Activated CD4-positive, alpha-beta T cell treated with anti-CD3 and anti-CD28 coated beads, Interleukin-10, Interleukin-2, amounts not matched to agents 100 ng/mL and 50 ng/mL, durations not matched to agents 16 hours and 8 hours (primary cell): ENCODE data around the gene MAP4K2.

ENCODE experiments used
- DNase-seq: peaks from one replicate; pipeline ENCODE4 v3.0.0-alpha.2; 2020

The MAP4K2 gene

DNA sequence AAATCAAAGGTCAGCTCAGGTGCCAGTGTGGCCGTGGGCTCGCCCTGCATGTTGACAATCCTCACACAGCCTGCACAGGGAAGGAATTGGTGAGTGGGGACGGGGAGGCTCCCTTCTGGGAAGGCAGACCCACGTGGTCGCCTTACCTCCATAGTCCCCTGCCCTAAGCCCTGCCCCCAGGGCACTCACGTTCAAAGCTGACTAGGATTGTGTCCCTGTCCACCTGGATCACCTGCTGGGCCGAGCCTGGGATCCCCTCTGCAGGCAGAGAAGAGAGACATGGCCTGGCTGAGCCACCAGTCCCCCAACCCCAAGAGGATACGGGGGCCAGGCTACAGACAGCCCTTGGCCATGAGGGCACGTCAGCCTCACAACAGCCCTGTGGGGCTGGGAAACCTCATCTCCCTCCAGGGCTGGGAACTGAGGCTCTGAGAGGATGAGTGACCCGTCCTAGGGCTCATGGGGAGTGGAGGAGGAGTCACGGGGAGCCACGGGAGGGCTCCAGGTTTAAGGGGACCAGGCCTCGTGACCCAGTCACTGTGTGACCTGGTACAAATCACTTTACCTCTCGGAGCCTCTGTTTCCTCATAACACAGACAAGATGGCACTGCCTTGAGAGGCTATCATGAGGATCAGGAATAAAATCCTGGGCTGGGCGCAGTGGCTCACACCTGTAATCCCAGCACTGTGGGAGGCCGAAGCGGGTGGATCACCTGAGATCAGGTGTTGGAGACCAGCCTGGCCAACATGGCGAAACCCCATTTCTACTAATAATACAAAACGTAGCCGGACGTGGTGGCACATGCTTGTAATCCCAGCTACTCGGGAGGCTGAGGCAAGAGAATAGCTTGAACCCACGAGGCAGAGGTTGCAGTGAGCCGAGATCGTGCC, 12.6 kb downstream of the MAP4K2 start:
- no peak for DNase-seq

DNA sequence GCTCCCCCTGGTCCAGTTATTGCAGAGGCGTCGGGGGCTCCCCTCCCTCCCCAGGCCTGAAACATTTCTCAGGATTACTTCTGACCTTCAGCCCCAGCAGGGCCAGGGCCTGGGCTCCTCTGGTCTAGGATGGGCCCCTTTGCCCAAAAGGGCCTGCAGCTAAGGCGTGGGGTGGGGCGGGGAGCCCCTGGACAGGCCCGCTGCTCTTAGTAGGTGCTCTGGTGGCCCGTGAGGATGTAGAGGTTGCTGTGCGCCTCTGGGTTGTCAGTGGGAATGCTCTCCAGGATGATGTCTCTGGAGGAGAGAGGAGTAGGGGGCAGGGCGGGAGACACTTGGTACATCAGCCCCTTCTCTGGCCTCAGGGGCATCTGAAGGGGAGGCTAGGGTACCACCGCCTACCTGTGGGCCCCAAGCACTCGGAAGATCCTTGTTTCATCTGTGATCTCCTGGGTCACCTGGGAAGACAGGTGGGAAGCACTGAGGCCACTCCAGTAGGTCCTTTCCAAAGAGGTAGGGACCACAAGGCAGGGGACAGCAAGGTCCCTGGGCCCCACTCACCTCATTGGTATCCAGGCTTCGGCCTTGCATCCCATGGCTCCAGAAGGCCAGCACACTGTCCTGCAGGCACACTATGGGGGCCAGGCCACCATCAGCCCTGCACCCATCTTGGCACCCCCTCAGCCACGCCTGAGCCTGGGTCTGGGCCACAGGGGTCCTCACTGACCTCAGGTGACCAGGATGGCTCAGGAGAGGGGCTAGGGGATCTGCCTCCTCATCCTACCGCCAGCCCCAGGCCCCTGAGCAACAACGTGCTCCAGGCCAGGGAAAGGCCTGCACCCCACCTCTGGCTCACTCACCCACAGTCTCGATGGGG, 13.4 kb downstream of the MAP4K2 start:
- DNase-seq: no peak

DNA sequence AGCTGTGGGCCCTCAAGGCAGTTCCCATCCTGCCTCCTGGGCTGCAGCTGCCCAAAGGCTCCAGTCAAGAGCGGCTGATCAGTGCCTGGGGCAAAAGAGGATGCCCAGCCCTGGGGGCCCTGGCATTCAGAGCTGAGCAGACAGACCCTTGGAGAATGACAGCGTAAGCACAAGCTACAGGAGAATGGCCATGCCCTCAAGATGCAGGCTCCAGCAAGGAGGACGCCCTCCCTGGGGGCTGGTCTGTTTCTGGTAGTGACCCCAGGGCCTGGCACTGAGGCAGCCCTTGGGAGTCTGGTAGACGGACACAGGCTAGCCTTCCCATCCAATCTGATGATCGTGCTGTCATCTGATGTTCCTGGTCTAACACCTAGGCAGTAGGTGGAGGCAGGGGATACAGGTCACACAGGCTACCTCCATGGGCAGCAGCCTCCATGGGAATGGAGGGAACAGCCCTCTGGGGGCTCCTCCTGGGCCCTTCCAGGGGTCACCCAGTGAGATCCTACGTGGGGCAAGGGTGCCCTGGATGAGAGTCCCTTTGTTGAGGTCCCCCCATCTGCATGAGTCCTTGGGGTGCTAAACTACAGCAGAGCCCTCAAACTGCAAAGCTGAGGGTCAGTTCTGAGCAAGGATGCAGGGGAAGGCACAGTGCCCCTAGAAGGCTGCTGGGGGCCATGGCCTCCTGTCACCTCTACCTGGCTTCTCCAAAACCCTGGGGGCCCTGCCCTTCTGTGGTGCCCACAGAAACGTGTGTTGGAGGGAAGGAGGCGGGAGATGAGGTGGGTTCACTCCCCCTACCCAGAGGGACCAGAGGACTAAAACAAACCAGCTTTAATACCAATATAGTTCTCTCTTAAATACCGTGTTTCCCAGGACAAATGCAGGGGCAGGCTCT, 14.4 kb downstream of the MAP4K2 start:
- DNase-seq: no peak

DNA sequence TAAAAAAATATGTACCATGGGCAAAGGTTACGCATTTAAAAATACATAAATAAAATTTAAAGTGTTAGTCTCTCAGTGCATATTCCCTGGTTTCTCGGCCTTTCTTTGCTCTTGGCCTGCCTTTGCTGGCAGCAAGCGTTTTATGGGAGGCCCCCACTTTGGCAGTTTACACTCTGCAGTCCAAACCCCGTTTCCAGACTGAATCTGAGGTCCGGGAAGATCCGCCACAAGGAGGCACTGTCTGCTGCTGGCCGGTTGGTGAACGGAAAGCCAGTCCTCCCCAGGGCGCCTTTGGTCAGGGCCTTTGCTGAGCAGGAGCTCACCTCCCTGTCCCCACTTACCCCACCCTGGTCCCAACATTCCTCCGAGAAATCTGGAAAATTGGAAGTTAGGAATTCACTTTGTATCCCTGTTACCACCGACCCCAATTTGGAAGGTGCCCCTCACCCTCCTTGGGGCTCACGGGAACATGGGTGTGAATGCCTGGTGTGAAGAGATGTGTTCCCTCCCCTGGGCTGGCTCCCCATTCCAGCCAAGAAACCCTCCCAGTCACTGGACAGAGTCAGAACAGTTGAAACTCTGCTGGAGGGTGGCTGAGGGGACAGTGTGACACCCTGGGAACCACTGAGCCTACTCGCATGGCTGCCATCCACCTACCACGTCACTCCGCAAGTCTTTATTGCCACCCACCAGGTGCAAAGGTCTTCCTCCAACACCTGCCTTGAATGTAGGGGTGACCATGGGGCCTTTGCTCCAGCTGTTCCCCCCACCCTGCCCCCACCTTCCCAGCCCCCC, 15.3 kb downstream of the MAP4K2 start:
- DNase-seq: peak; percentile 57

DNA sequence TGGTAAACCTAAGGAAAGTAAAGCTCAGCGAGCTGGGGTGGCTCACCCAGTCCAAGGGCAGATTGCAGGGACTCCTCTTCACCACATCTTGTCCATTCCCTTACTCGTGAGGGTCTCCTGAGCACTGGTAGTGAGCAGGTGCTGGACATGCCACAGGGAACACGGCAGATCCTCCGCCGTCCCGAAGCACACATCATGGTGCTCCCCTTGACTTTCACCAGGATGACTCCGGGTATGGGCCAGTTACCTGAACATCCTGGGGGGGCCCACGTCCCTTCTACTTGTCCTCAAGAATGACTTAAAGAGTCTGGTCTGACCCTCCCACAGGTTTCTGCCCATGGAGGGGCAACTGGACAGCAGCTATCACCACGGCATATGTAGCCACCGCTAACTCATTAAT, 16.7 kb downstream of the MAP4K2 start:
- no peak for DNase-seq

DNA sequence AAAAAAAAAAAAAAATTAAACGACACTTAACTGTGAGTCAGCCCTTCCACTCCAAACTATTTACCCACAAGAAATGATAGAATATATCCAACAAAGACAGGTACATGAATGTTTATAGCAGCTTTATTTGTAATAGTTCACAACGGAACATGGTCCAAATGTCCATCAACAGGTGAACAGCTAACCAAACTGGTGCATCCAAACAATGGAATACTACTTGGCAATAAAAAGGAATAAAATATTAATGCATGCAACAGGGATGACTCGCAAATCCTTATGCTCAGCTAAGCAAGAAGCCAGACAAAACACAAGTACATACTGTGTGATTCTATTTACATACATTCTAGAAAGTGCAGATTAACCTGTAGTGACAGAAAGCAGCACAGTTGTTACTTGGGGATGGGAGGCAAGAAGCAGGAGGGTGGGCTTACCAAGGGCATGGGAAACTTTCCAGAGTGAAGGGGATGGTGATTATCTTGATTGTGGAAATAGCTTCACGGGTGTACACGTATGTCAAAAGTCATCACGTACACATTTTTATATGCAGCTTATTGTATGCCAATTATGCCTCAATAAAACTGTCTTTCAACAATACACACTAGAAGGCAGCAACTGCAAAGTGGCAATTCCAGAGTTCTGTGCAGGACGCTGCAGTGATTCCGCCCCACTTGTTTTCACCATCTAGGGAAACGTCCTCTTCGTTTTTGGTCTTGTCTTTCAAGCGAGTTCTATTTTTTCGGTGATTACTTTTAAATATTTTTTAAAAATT, 18.0 kb downstream of the MAP4K2 start:
- DNase-seq: no peak

DNA sequence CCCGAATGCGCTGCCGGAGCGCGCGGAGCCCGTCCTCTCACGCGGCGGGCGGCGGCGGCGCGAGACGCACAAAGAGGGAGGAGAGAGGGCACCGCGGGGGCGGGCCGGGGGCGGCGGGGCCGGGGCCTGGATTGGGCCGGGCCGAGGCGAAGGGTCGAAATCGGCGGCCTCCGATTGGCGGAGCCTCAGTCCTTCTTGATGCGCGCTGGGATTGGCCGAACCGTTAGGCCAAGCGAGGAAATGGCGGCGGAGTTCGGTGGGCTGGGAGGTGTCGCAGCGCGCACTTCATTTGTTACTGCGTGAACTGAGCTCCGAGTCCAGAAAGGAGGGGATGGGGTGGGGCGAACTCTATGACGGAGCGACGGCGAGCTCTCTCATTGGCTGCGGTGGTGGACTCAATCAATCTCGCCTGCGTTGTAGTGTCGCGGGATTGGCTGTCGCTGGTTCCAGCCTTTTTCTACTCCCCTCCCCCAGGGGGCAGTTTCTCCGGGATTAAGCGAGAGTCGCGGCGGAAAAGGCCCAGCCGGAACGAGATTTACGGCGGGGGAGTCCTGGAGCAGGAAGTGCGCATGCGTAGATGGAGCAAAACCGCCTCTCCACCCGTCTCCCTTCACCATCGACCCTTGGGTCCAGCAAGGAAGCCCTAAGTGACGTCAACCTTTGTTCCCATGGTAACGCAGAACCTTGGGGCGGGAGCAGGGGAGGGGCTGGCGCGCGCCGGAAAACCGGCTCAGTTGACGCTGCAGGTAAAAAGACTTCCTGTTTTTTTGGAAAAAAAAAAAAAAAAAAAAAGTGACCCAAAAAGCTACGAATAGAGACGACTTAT, 24.3 kb downstream of the MAP4K2 start, which contains the start of gene SF1:
Gene SF1 (minus strand): TSS at position 70 of the 826 bp plus-strand sequence. CDS start 150 bp downstream, outside the sequence.
- DNase-seq: peak; percentile 100

DNA sequence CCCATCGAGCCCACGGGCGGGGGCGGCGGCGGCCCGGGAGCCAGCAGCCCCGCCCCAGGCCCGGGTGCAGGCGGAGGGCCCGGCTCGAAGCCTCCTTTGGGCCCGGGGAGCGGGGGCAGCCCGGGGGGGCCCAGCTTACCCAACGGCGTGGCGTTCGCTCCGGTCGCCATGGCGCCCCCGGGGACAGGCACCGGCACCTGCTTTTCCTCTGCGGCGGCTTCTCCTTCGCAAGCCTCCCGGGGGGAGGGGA, 24.9 kb downstream of the MAP4K2 start:
- DNase-seq: no peak

DNA sequence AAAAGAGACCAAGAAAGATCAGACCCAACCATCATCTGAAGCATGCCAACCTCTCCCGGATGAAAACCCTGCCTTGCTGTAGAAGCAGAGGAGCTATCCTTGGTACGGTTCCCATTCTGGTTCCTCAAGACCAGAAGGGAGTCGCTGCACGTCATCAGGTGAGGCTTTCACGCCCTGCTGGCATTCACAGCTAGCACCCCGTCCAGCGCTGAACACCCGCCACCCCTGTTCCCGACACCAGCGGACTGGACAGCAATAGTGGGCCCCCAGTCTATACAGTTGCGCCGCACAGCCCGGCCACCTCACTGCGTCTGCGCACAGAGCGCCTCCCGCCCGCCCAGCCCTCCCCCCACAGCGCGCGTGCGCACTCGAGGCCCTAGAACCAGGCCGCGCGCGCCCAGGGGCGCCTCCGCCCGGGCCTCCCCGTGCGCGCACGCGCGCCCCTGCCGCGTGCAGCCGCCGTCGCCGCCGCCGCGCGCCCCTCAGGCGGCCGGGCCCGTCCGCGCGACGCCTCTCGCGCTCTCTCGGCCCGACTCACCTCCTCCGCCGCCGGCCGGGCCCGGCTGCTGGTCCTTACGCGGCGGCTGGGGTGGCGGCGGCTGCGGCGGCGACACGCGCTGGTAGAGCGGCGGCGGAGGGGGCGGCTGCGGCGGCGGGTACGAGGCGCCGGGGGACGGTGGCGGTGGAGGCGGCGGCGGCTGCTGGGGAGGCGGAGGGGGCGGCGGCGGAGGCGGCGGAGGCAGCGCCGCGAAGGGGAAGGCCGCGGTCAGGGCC, 25.4 kb downstream of the MAP4K2 start:
- DNase-seq: peak; percentile 87

DNA sequence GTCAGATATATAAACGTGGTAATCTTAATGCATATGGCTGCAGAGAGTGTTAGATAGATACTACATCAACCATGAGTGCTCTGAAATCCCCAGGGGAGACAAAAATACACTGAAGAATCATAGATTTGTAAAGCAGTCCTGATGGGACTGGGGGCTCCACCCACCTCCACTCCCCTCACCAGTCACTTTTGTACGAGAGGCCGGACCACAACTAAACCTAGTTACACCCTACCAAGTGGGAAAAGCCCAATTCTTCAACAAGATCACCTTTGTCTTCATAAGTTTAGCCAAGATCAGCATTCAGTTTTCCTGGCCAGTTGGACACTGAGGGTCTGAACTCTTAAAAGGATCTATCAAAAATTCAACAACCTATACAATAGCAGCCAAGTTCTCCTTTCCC, 26.1 kb downstream of the MAP4K2 start:
- DNase-seq: no peak

DNA sequence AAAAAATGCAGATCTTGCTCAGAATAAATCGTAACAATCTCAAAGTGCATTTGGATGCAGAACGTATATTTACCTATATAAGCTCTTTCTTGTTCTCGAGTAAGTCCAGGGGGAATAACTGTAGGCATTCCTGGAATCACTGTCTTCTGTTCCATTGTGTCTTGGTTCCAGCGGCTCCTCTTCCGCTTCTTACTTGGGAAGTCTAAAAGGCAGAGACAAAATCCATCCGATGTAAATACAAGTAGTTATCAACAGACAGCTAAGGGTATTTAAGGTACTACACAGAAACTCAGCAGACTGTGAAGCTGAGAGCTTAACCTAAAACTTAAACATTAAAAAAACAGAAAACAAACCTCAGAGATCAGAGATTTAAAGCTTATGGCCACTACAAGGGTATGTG, 26.6 kb downstream of the MAP4K2 start:
- no peak for DNase-seq

DNA sequence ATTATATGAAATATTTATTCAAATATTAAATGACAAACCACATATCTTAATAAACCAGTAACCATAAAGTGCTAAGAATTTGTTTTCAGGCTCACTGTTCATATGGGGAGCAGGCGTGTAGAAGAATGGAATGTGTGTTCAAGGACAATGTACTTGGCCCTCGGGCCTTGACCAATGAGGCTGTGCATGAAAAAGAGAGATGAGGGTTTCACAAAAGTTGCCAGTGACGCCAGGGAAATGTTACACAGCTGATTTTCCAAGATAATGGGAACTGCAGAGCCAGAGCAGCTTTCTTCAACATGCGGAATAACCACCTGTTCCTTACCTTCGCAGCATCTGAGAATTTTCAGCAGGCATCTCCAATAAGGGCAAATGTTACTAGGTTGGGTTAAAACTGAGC, 28.9 kb downstream of the MAP4K2 start:
- no peak for DNase-seq

DNA sequence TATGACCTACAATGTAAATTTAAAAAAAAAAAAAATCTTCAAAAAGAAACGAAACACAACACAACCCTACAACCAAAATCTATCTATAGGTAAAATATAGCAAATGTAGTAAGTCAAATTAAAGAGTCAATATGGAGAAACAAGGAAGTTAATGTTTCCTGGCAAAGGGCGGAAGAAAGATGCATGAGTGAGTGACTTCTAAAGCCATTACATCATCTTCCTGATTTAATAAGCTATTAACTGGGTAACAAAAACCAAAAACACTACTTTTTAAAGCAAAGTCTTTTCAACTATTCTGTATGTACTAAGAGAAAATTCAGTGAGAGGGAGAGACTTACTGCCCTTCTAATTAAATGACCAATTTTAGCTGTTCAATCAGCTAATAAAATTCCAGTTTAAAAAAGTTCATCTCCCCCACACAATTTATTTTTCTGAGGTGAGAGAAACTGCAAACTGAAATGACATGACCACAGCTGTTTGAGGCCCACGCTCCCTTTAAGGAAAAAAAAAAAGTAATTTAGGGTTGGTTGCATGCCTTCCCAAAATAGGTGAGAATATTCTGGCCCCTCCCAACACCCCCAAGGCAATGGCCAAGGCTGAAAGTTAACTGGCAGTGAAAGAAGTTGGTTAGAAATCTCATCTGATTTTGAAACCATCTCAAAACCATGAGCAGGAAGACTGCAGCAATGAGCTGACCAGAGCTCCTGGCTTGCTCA, 30.6 kb downstream of the MAP4K2 start:
- no peak for DNase-seq

DNA sequence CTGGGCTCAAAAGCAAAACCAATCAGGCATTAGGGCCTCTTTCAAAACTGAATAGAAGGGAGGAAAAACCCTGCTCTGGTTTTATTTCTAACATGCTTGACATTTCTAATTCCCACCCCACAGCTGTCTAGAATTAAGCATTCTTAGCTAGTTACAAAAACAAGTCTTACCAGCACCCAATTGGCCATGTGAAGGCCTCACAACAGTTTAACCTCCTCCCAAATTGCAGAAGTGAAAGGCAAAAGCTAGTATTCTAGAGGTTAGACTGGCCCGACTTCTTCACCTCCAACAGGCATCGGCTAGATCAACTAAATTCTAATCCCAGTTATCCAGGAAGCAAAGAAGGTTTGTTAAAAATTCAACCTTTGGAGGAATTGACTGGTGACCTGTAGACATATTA, 31.2 kb downstream of the MAP4K2 start:
- no peak for DNase-seq

DNA sequence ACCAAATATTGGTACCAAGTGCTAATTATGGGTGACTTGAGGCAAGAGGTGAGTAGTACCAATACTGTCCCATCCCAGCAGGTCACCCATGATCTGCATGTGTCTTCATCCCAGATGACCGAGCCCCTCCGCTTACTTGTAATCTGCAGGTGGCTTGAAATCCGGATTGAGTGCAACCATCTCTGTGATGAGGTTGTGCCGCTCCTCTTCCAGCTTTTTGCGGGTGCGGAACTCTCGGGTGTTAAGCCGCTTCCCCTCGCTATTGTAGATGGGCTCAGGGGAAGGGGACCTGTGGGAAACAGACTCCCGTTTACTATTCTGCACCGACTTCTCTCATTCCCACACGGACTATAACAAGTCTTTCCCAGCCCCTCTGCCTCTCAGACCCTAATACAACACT, 32.9 kb downstream of the MAP4K2 start:
- no peak for DNase-seq

DNA sequence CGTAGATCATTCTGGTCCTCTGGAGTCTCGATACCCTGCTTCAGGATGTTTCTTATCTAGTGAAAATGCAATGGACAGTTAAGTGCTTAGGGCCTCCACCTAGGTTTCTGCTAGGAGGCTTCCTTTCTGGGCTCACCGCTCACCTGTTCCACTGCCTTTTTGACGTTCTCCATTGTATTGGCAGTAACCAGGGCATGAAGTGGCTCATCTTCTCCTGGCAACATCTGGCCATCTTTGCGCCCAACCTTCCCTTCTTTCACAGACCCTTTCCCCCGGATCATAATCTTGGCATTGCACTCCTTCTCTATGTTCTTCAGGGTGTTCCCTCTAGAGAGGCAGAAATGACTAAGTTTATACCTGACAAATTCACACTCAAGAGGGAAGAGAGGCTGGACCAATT, 33.7 kb downstream of the MAP4K2 start:
- DNase-seq: no peak

DNA sequence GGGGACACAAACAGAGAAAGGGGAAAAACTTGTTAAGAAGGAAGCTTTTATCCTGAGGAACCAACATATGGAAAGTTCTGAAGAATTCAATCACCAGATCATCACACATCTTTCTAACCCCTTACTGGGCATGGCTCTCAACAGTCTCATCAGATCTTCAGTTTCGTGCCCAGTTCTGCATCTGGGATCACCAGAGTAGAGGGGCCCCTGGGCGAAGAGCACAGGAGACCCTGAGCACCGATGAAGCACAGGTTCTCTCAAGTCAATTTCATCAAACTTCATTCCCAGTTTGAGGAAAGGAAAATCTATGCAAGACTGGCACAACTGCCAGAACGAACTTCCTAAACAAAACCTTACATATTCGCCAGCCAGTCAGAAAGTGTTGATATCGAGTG, 34.7 kb downstream of the MAP4K2 start:
- DNase-seq: no peak

DNA sequence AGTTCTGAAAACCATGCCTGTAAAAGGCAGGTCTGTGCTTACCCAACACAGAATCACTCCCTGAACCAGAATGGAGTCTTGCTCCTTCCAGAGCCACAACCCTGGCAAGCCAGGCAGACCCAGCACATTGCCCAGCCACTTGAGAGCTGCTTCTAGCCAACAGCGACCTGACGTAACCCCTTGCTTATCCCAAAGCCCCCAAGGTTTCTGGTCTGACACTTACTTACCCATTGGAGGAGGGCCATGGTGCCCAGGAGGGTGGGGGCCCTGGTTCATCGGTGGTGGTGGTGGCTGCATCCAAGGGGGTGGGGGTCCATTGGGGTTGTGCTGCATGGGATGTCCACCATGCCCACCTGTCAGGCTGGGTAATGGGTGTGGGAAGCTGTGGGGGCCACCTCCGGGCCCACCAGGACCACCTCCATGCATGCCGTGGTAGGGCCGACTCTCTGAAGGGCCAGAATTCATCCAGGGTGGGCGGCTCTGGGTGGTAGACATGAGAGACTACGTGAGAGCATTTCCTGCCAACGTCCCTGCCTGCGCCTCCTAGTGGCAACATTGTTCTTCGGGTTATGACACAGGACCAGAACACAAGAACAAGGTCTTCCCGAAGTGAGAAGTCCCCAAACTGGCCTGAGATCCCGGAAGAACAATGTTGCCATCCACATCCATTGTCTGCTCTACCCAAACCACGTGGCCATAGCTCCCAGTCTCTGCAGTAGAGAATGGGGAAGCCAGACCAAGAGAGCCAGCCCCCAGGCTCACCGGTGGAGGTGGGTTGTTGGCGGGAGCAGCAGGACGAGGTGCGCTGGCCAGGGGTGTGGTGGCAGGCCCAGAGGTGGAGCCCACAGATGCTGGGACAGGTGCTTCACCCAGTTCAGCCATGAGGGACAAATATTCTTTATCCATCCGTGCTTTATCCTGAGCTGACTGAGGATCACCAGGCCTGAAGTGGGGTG, 35.4 kb downstream of the MAP4K2 start:
- peak; percentile 82 for DNase-seq
